Measurements from ENCODE around the gene TRPV6. TPM values are rescaled to one million over a fixed set of nuclear protein-coding genes. Genes with fewer than 3 reads are reported as not detected.

TRPV6 gene
- total RNA-seq, 1 donor from 2014 or later, result 6.2 TPM

GRCh38 chr7:142864980-142865747 is 20.4 kb downstream of the TRPV6 start:
- Mint-ChIP-seq H3K4me1 (ENCODE audit: low read depth) (no peaks in the 10 kb centered on the region), H3K9me3 (ENCODE audit: low read depth) (no peaks in the 10 kb centered on the region), H3K4me3 (ENCODE audit: low read depth) (no peak overlapping the region), H3K27ac (no peak overlapping the region), H3K36me3 (ENCODE audit: insufficient read depth) (peaks cover 9% of the 10 kb centered on the region), H3K27me3 (no peaks in the 10 kb centered on the region)
- no peak for DNase-seq (ENCODE audit: low spot score, unreplicated experiment)
- TF ChIP-seq CTCF (IDR thresholded peaks at IDR 0.05; ENCODE audit: unreplicated experiment), result no peak

- Mint-ChIP-seq H3K9me3 (ENCODE audit: low read depth) (no peaks in the 10 kb centered on the region), H3K36me3 (ENCODE audit: insufficient read depth) (peaks cover 6% of the 10 kb centered on the region), H3K4me3 (ENCODE audit: low read depth) (no peak overlapping the region), H3K27ac (no peak overlapping the region), H3K4me1 (ENCODE audit: low read depth) (no peaks in the 10 kb centered on the region), H3K27me3 (peaks cover 4% of the 10 kb centered on the region)
- TF ChIP-seq CTCF (IDR thresholded peaks at IDR 0.05; ENCODE audit: unreplicated experiment), result no peak
- no peak for DNase-seq (ENCODE audit: low spot score, unreplicated experiment)
Measured at GRCh38 chr7:142863891-142864685, 21.5 kb downstream of the TRPV6 start.

GRCh38 chr7:142862786-142863400 is 22.7 kb downstream of the TRPV6 start:
- TF ChIP-seq CTCF (IDR thresholded peaks at IDR 0.05; ENCODE audit: unreplicated experiment), result no peak
- no peak for DNase-seq (ENCODE audit: low spot score, unreplicated experiment)
- Mint-ChIP-seq H3K4me3 (ENCODE audit: low read depth) (no peak overlapping the region), H3K36me3 (ENCODE audit: insufficient read depth) (peaks cover 6% of the 10 kb centered on the region), H3K4me1 (ENCODE audit: low read depth) (no peaks in the 10 kb centered on the region), H3K9me3 (ENCODE audit: low read depth) (no peaks in the 10 kb centered on the region), H3K27ac (no peak overlapping the region), H3K27me3 (peaks cover 4% of the 10 kb centered on the region)

- H3K27ac Mint-ChIP-seq, result no peak overlapping the region
- H3K4me3 Mint-ChIP-seq (ENCODE audit: low read depth), result no peak overlapping the region
- peaks cover 8% of the 10 kb centered on the region for H3K27me3 Mint-ChIP-seq
- no peak for TF ChIP-seq CTCF (IDR thresholded peaks at IDR 0.05; ENCODE audit: unreplicated experiment)
- H3K9me3 Mint-ChIP-seq (ENCODE audit: low read depth), result no peaks in the 10 kb centered on the region
- H3K4me1 Mint-ChIP-seq (ENCODE audit: low read depth), result no peaks in the 10 kb centered on the region
- peaks cover 6% of the 10 kb centered on the region for H3K36me3 Mint-ChIP-seq (ENCODE audit: insufficient read depth)
- DNase-seq (ENCODE audit: low spot score, unreplicated experiment), result no peak
Measured at GRCh38 chr7:142862351-142862750, 23.2 kb downstream of the TRPV6 start.

GRCh38 chr7:142860968-142861367 is 24.6 kb downstream of the TRPV6 start:
- no peak overlapping the region for H3K27ac Mint-ChIP-seq
- H3K36me3 Mint-ChIP-seq (ENCODE audit: insufficient read depth), result peaks cover 4% of the 10 kb centered on the region
- DNase-seq (ENCODE audit: low spot score, unreplicated experiment), result no peak
- H3K4me3 Mint-ChIP-seq (ENCODE audit: low read depth), result no peak overlapping the region
- no peaks in the 10 kb centered on the region for H3K9me3 Mint-ChIP-seq (ENCODE audit: low read depth)
- no peak for TF ChIP-seq CTCF (IDR thresholded peaks at IDR 0.05; ENCODE audit: unreplicated experiment)
- peaks cover 20% of the 10 kb centered on the region for H3K27me3 Mint-ChIP-seq
- H3K4me1 Mint-ChIP-seq (ENCODE audit: low read depth), result no peaks in the 10 kb centered on the region

Data from progenitor cell of endocrine pancreas (in vitro differentiated cells).